Measurements from ENCODE around the gene MKRN2OS.

GRCh38 chr3:12568747-12569146 lies 23.4 kb upstream of the MKRN2OS start:
- TF ChIP-seq CTCF (IDR thresholded peaks at IDR 0.05), result no peak
- no peak for TF ChIP-seq POLR2A (IDR thresholded peaks at IDR 0.05)
